Kidney tubule cell (primary cell): Measurements from ENCODE around the gene EMP3.
"Not testable (repeated sequence)": the region's sequence is repeated elsewhere in the genome, so short reads cannot be mapped to it uniquely, and the experiment has no call there.

ENCODE experiments used
- DNase-seq: peaks from one replicate; pipeline ENCODE4 v3.0.0-alpha.2; 2018; ENCODE audit warnings: low spot score

EMP3 gene

GRCh38 chr19:48325265-48325910 is at the start of gene EMP3:
EMP3 (plus strand) TSS chr19:48325552; CDS start chr19:48326845, 1,293 bp downstream.
- DNase-seq = peak; percentile 86

- DNase-seq = no peak
Measured at GRCh38 chr19:48279747-48280146, 45.6 kb upstream of the EMP3 start.

- DNase-seq = no peak
Measured at GRCh38 chr19:48283908-48284307, 41.4 kb upstream of the EMP3 start.

- DNase-seq = no peak
Measured at GRCh38 chr19:48284896-48285295, 40.5 kb upstream of the EMP3 start.

- no peak for DNase-seq
Measured at GRCh38 chr19:48287748-48288147, 37.6 kb upstream of the EMP3 start.

- DNase-seq = peak; percentile 53
Measured at GRCh38 chr19:48290401-48290770, 35.0 kb upstream of the EMP3 start.

GRCh38 chr19:48290771-48291488 is 34.4 kb upstream of the EMP3 start:
- DNase-seq = peak; percentile 79

- DNase-seq = not testable (repeated sequence)
Measured at GRCh38 chr19:48291489-48291815, 33.9 kb upstream of the EMP3 start.

- peak; percentile 84 for DNase-seq
Measured at GRCh38 chr19:48292798-48293197, 32.6 kb upstream of the EMP3 start.

GRCh38 chr19:48295458-48295857 is 29.9 kb upstream of the EMP3 start:
- no peak for DNase-seq

GRCh38 chr19:48296963-48297734 is 28.2 kb upstream of the EMP3 start:
- DNase-seq = no peak

GRCh38 chr19:48297975-48298374 is 27.4 kb upstream of the EMP3 start:
- DNase-seq = no peak

- DNase-seq = no peak
Measured at GRCh38 chr19:48301886-48302599, 23.3 kb upstream of the EMP3 start.

- DNase-seq = no peak
Measured at GRCh38 chr19:48302600-48302959, 22.8 kb upstream of the EMP3 start.

GRCh38 chr19:48303367-48303766 is 22.0 kb upstream of the EMP3 start:
- no peak for DNase-seq

GRCh38 chr19:48303866-48304265 is 21.5 kb upstream of the EMP3 start:
- DNase-seq = no peak

GRCh38 chr19:48308631-48309586 is 16.4 kb upstream of the EMP3 start:
- no peak for DNase-seq

GRCh38 chr19:48309731-48310130 is 15.6 kb upstream of the EMP3 start:
- not testable (repeated sequence) for DNase-seq

- no peak for DNase-seq
Measured at GRCh38 chr19:48310227-48310626, 15.1 kb upstream of the EMP3 start.

- DNase-seq = no peak
Measured at GRCh38 chr19:48311384-48311783, 14.0 kb upstream of the EMP3 start.

GRCh38 chr19:48315712-48316111 is 9.6 kb upstream of the EMP3 start:
- DNase-seq = no peak

- not testable (repeated sequence) for DNase-seq
Measured at GRCh38 chr19:48317708-48317960, 7.7 kb upstream of the EMP3 start.
